ENCODE data around the gene NKD1. TPM values are rescaled to one million over a fixed set of nuclear protein-coding genes. Genes with fewer than 3 reads are reported as not detected.

Gene NKD1
- total and polyA plus RNA-seq, 7 donors, result 0.04 to 0.45 (median 0.22) TPM

DNA sequence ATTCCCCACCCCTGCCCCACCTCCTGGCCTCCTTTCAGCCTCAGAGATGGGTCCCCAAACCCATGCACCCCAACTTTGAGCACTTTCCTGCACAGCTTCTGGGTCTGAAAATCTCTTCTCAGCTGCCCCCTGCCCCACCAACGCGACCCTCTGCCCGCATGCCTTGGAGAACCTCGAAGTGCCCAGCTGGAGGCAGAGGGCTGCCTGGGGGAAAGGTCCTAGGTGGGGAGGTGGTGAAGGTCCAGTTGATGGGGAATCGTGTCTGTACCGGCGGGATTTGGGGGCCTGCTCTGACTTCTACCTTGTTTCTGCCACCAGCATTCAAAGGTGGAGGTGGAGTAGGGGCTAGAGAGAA is 1.3 kb downstream of the NKD1 start:
- Histone ChIP-seq H3K27ac (no peak overlapping the region), H3K4me1 (no peaks in the 10 kb centered on the region), H3K9me3 (no peaks in the 10 kb centered on the region), H3K4me3 (peak overlapping the region; percentile 74), H3K27me3 (ENCODE audit: insufficient read depth in 3 of 3, low read length in 2 of 3) (peaks cover 0 to 30% (median 4%) of the 10 kb centered on the region in 3 donors), H3K36me3 (ENCODE audit: insufficient read depth in 1 of 2, low read depth in 1 of 2) (no peaks in the 10 kb centered on the region)
- 65 to 75% (median 69%) methylated on average over 7 of the region's 7 CpGs for WGBS, 3 donors
- intact Hi-C loops (cut with DNase I), result loop anchor here in 1 of 2 donors (5.0 to 10.0 kb wide), 2 partner anchors 118 to 255 kb away; no protein-coding TSS in a partner anchor
- TF ChIP-seq, protein P1, sequence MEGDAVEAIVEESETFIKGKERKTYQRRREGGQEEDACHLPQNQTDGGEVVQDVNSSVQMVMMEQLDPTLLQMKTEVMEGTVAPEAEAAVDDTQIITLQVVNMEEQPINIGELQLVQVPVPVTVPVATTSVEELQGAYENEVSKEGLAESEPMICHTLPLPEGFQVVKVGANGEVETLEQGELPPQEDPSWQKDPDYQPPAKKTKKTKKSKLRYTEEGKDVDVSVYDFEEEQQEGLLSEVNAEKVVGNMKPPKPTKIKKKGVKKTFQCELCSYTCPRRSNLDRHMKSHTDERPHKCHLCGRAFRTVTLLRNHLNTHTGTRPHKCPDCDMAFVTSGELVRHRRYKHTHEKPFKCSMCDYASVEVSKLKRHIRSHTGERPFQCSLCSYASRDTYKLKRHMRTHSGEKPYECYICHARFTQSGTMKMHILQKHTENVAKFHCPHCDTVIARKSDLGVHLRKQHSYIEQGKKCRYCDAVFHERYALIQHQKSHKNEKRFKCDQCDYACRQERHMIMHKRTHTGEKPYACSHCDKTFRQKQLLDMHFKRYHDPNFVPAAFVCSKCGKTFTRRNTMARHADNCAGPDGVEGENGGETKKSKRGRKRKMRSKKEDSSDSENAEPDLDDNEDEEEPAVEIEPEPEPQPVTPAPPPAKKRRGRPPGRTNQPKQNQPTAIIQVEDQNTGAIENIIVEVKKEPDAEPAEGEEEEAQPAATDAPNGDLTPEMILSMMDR (IDR thresholded peaks at IDR 0.05), result no peak
- ATAC-seq (no peak), DNase-seq (no peak)

DNA sequence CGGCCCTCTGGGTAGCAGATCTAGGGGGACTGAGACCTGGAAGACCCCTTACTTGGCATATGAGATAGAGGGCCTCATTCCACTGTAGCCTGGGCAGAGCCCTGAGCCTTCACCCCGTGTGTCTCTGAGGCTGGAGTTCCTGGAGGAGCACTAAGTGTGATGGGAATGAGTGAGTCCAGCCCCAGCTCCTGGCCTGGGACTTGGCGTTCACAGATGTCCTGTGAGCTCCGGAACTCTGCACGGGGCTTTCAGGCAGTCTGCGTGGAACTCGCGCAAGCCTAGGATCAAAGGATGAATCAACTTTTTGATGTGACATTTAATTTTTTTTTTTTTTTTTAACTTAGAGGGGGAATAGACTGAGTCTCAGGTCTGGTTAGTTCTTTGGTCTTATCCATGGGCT is 1.8 kb downstream of the NKD1 start:
- intact Hi-C loops (cut with DNase I), result no loop called here
- TF ChIP-seq, protein P1 (IDR thresholded peaks at IDR 0.05), result no peak
- peak overlapping the region; percentile 74 for H3K4me3 ChIP-seq
- no peaks in the 10 kb centered on the region for H3K36me3 ChIP-seq (ENCODE audit: insufficient read depth in 1 of 2, low read depth in 1 of 2)
- peaks cover 0 to 30% (median 4%) of the 10 kb centered on the region in 3 donors for H3K27me3 ChIP-seq (ENCODE audit: insufficient read depth in 3 of 3, low read length in 2 of 3)
- no peak overlapping the region for H3K27ac ChIP-seq
- H3K9me3 ChIP-seq, result no peaks in the 10 kb centered on the region
- DNase-seq (no peak), ATAC-seq (no peak)
- H3K4me1 ChIP-seq, result no peaks in the 10 kb centered on the region
- 59 to 76% (median 73%) methylated on average over 8 of the region's 8 CpGs for WGBS, 3 donors

DNA sequence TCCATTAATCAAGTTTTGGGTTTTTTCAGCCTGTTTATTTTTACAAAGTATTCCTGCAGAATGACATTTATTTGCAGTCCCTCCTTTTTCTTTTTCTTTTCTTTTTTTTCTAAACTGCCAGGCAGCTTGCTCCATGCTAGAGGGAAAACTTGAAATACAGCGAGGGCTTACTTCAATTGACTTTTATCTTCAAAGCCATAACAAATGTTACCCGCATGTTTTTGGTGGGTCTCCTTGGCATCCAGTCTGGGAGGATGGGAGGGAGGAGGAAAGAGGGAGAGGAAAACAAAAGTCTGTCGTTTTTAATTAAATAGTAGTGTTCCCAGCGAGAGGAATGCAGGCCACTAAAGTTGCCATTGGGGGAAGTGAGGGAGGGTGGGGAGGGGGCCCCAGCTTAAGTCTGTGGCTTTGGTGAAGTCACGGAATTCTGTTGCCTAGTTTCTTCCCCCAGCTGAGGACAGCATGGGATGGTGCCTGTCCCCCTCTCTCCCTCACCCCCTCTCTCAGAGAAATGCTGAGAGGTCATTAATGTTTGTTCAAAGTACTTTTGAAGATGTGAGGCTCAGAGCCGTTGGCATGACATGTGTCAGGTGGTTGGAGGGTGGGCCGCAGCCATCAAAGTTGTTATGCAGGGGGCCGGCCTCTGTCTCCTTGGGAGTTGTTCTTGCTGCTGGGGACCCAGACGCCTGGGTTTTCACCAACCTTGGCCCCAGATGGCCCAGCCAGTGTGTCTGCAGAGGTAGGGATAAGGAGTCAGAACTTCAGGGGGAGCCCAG is 2.9 kb downstream of the NKD1 start:
- DNase-seq (no peak), ATAC-seq (no peak)
- TF ChIP-seq, protein P1 (IDR thresholded peaks at IDR 0.05), result no peak
- no peaks in the 10 kb centered on the region for H3K36me3 ChIP-seq (ENCODE audit: insufficient read depth in 1 of 2, low read depth in 1 of 2)
- peaks cover 0 to 30% (median 2%) of the 10 kb centered on the region in 3 donors for H3K27me3 ChIP-seq (ENCODE audit: insufficient read depth in 3 of 3, low read length in 2 of 3)
- H3K4me3 ChIP-seq, result no peak overlapping the region
- 71 to 76% (median 73%) methylated on average over 9 of the region's 9 CpGs for whole genome bisulfite sequencing, 3 donors
- no peaks in the 10 kb centered on the region for H3K9me3 ChIP-seq
- no peak overlapping the region for H3K27ac ChIP-seq
- intact Hi-C loops (cut with DNase I), result no loop called here
- H3K4me1 ChIP-seq, result no peaks in the 10 kb centered on the region

DNA sequence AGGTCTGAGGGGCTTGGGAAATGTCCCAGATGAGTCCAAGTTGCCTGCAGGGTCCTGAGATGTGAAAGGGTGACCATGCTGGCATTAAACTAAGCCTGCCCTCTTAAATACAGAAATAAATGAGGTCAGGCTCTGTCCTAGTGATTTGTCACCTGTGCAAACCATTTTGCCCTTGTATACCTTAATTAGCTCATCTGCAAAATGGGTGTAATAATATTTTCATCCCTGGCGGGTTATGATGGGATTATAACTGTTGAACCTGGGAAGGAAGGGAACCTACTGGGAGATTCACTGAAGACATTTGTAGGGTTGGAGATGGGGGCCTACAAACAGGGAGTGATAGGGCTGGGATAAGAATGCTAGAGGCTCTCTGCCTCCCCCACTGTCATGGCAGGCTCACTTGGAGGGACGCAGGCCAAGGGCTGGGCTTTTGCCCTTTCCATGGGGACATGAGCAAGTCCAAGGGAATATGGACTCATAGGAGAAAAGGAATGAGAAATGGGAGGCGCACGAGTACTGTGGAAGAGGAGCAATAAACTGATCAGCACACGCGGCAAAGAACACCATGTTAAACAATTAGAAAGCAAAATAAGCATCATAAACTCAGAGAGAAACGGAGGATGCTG is 4.4 kb downstream of the NKD1 start:
- Histone ChIP-seq H3K36me3 (ENCODE audit: insufficient read depth in 1 of 2, low read depth in 1 of 2) (no peaks in the 10 kb centered on the region), H3K27ac (no peak overlapping the region), H3K27me3 (ENCODE audit: insufficient read depth in 3 of 3, low read length in 2 of 3) (peaks cover 0 to 16% (median under 1%) of the 10 kb centered on the region in 3 donors), H3K4me3 (no peak overlapping the region), H3K9me3 (no peaks in the 10 kb centered on the region), H3K4me1 (no peaks in the 10 kb centered on the region)
- ATAC-seq (no peak), DNase-seq (no peak)
- intact Hi-C loops (cut with DNase I), result no loop called here
- TF ChIP-seq, protein P1 (IDR thresholded peaks at IDR 0.05), result no peak
- WGBS, 3 donors, result 86 to 90% (median 90%) methylated on average over 7 of the region's 7 CpGs
